ENCODE data around the gene ATE1. TPM values are rescaled to one million over a fixed set of nuclear protein-coding genes. Genes with fewer than 3 reads are reported as not detected.
A peak's percentile ranks its signal among the peaks of the same experiment; 100 is the strongest.
"Not testable (repeated sequence)": the region's sequence is repeated elsewhere in the genome, so short reads cannot be mapped to it uniquely, and the experiment has no call there.

Gene ATE1
- total RNA-seq, 6 donors from 2014 or later = 13.5 to 27.9 (median 21.8) TPM

DNA sequence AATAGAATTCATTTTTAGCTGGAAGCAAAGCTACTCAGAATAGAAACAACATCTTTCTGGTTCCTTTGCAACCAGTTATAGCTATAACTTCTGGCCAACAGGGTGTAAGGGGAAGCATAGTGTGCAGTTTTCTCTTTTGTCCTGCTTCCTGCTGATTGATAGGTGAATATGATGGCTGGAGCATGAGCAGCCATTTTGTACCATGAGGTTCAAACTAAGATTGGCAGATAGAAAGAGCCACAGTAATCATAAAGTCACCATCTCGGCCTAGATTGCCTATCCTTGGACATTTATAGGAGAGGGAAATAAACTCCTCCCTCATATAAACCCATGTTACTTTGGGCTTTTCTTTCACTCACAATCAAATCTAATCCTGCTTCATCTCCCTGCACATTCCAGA is 227.4 kb downstream of the ATE1 start:
- no peak for ATAC-seq (ENCODE audit: low FRiP score in 2 of 2)
- no peaks in the 10 kb centered on the region for H3K36me3 ChIP-seq
- H3K9me3 ChIP-seq = peaks cover 0 to 5% (median 0%) of the 10 kb centered on the region in 4 donors
- TF ChIP-seq POLR2AphosphoS5 (IDR thresholded peaks at IDR 0.05) = no peak
- no peak for TF ChIP-seq EP300 (IDR thresholded peaks at IDR 0.05)
- no peak for TF ChIP-seq POLR2A (IDR thresholded peaks at IDR 0.05)
- no peak for TF ChIP-seq CTCF (IDR thresholded peaks at IDR 0.05)
- WGBS, 2 donors = 89 to 92% methylated on average over 1 of the region's 1 CpG
- H3K27ac ChIP-seq = no peak overlapping the region
- H3K4me1 ChIP-seq = no peaks in the 10 kb centered on the region
- no peak overlapping the region for H3K4me3 ChIP-seq
- no peaks in the 10 kb centered on the region for H3K27me3 ChIP-seq
- DNase-seq = no peak

DNA sequence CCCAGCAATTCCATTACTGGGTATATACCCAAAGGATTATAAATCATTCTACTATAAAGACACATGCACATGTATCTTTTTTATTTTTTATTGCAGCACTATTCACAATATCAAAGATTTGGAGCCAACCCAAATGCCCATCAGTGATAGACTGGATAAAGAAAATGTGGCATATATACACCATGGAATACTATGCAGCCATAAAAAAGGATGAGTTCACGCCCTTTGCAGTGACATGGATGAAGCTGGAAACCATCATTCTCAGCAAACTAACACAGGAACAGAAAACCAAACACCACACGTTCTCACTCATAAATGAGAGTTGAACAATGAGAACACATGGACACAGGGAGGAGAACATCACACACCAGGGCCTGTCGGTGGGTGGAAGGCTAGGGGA is 228.1 kb downstream of the ATE1 start:
- not testable (repeated sequence) for H3K4me1 ChIP-seq; ATAC-seq (ENCODE audit: low FRiP score in 2 of 2); H3K9me3 ChIP-seq; H3K27ac ChIP-seq; H3K27me3 ChIP-seq; H3K4me3 ChIP-seq; H3K36me3 ChIP-seq; DNase-seq
- 95% methylated on average over 3 of the region's 3 CpGs for WGBS, 2 donors

DNA sequence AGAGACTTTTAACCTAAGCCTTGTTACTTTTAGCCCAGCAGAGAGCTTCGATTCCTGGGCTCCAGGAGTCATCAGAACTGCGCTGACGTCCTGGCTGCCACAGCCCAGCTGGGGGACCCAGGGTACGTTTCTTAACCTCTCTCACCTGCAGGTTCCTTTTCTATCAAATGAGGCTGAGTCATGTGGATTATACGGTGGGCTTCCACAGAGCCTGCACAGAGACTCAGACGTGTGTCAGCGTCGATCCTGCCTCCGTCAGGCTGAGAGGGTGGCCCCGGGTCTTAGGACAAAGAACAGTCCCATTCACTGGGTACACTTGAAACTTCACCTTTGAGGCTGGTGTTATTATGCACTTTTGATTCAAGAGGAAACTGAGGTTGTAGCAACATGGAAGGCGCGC is 228.9 kb downstream of the ATE1 start:
- DNase-seq (peak in 1 of 2 donors; percentile 28), ATAC-seq (ENCODE audit: low FRiP score in 2 of 2) (no peak)
- Histone ChIP-seq H3K4me1 (no peaks in the 10 kb centered on the region), H3K4me3 (no peak overlapping the region), H3K27me3 (no peaks in the 10 kb centered on the region), H3K36me3 (no peaks in the 10 kb centered on the region), H3K27ac (no peak overlapping the region), H3K9me3 (peaks cover 0 to 5% (median 0%) of the 10 kb centered on the region in 4 donors)
- no peak for TF ChIP-seq CTCF (IDR thresholded peaks at IDR 0.05)
- no peak for TF ChIP-seq EP300 (IDR thresholded peaks at IDR 0.05)
- no peak for TF ChIP-seq POLR2AphosphoS5 (IDR thresholded peaks at IDR 0.05)
- no peak for TF ChIP-seq POLR2A (IDR thresholded peaks at IDR 0.05)
- 86 to 90% methylated on average over 12 of the region's 12 CpGs for WGBS, 2 donors

DNA sequence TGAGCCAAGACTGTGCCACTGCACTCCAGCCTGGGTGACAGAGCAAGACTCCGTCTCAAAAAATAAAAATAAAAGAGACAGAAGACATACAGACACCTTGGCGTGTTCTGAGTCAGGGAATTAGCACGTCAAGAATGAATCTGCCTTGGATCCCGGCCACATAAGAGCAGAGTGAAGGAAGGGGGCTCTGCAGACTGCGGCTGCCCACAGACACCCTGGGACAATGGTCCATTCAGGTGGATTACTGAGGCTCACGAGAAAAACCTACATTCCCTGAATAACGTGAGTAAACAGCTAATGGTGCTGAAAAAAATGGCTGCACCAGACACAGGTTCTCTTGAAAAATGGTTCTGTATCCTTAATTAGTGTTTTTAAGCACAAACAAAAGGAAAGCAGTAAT is 229.5 kb downstream of the ATE1 start:
- Histone ChIP-seq H3K4me1 (no peaks in the 10 kb centered on the region), H3K4me3 (no peak overlapping the region), H3K9me3 (peaks cover 0 to 5% (median 0%) of the 10 kb centered on the region in 4 donors), H3K27me3 (no peaks in the 10 kb centered on the region), H3K27ac (no peak overlapping the region), H3K36me3 (no peaks in the 10 kb centered on the region)
- ATAC-seq (ENCODE audit: low FRiP score in 2 of 2) = no peak
- 67 to 78% methylated on average over 7 of the region's 7 CpGs for WGBS, 2 donors
- DNase-seq = no peak
- TF ChIP-seq CTCF (IDR thresholded peaks at IDR 0.05) (no peak), POLR2AphosphoS5 (IDR thresholded peaks at IDR 0.05) (no peak)

DNA sequence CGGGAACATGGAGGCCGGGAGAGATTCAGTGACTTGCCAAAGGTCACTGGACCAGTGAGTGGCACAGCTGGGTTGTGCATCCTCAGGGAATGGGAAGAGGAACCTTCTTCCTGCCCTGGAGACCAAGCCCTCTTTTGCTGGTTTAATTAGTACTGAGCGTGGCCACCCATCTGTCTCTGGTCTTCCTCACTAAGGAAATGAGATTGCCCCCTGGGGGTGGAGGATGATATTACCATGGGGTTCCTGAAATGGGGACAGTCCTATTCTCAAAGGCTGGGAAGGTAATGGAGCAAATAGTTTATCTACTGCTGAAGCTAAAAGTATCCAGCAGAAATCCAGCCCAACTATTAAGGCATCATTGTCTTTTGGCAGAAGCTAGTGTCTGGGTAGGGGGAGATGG is 231.0 kb downstream of the ATE1 start:
- Histone ChIP-seq H3K4me1 (no peaks in the 10 kb centered on the region), H3K27ac (no peak overlapping the region), H3K36me3 (no peaks in the 10 kb centered on the region), H3K27me3 (no peaks in the 10 kb centered on the region), H3K9me3 (peaks cover 0 to 5% (median 0%) of the 10 kb centered on the region in 4 donors), H3K4me3 (no peak overlapping the region)
- no peak for TF ChIP-seq EP300 (IDR thresholded peaks at IDR 0.05)
- no peak for TF ChIP-seq POLR2A (IDR thresholded peaks at IDR 0.05)
- no peak for TF ChIP-seq POLR2AphosphoS5 (IDR thresholded peaks at IDR 0.05)
- TF ChIP-seq CTCF (IDR thresholded peaks at IDR 0.05) = peak in 3 of 6 experiments; percentile 20 to 40 (median 32)
- WGBS, 2 donors = 78 to 79% methylated on average over 3 of the region's 3 CpGs
- no peak for ATAC-seq (ENCODE audit: low FRiP score in 2 of 2)
- no peak for DNase-seq
